ENCODE measurements around the gene RGL4.

Gene RGL4

GRCh38 chr22:23695571-23696325 lies 4.9 kb downstream of the RGL4 start:
- H3K4me3 ChIP-seq (ENCODE audit: low read length) = no peak overlapping the region
- peaks cover 20% of the 10 kb centered on the region for H3K36me3 ChIP-seq (ENCODE audit: control insufficient read depth, insufficient read depth, low read length)
- no peaks in the 10 kb centered on the region for H3K4me1 ChIP-seq (ENCODE audit: control insufficient read depth, insufficient read depth, low read length)
- H3K27me3 ChIP-seq (ENCODE audit: control insufficient read depth, insufficient read depth, low read length) = no peaks in the 10 kb centered on the region
- no peak overlapping the region for H3K9ac ChIP-seq (ENCODE audit: low read length)
- H3K27ac ChIP-seq (ENCODE audit: low read depth, low read length) = no peak overlapping the region

- Histone ChIP-seq H3K27ac (ENCODE audit: low read depth, low read length) (no peak overlapping the region), H3K9ac (ENCODE audit: low read length) (peak overlapping the region; percentile 27), H3K4me3 (ENCODE audit: low read length) (peak overlapping the region; percentile 19)
These were observed 5.6 kb downstream of the RGL4 start for GRCh38 chr22:23696326-23696851.

GRCh38 chr22:23697031-23697970 lies 6.5 kb downstream of the RGL4 start:
- Histone ChIP-seq H3K4me1 (ENCODE audit: control insufficient read depth, insufficient read depth, low read length) (no peaks in the 10 kb centered on the region), H3K27ac (ENCODE audit: low read depth, low read length) (no peak overlapping the region), H3K9ac (ENCODE audit: low read length) (no peak overlapping the region), H3K4me3 (ENCODE audit: low read length) (peak overlapping the region; percentile 19), H3K36me3 (ENCODE audit: control insufficient read depth, insufficient read depth, low read length) (peaks cover 21% of the 10 kb centered on the region), H3K27me3 (ENCODE audit: control insufficient read depth, insufficient read depth, low read length) (no peaks in the 10 kb centered on the region)

More at GRCh38 chr22:23696326-23696851, 5.6 kb downstream of the RGL4 start:
- Histone ChIP-seq H3K4me1 (ENCODE audit: control insufficient read depth, insufficient read depth, low read length) (no peaks in the 10 kb centered on the region), H3K27me3 (ENCODE audit: control insufficient read depth, insufficient read depth, low read length) (no peaks in the 10 kb centered on the region), H3K36me3 (ENCODE audit: control insufficient read depth, insufficient read depth, low read length) (peaks cover 20% of the 10 kb centered on the region)

GRCh38 chr22:23698094-23698493 lies 7.3 kb downstream of the RGL4 start:
- Histone ChIP-seq H3K4me3 (ENCODE audit: low read length) (no peak overlapping the region), H3K36me3 (ENCODE audit: control insufficient read depth, insufficient read depth, low read length) (peaks cover 22% of the 10 kb centered on the region), H3K4me1 (ENCODE audit: control insufficient read depth, insufficient read depth, low read length) (no peaks in the 10 kb centered on the region), H3K9ac (ENCODE audit: low read length) (no peak overlapping the region), H3K27ac (ENCODE audit: low read depth, low read length) (no peak overlapping the region), H3K27me3 (ENCODE audit: control insufficient read depth, insufficient read depth, low read length) (no peaks in the 10 kb centered on the region)

GRCh38 chr22:23698673-23699235 lies 7.9 kb downstream of the RGL4 start:
- no peak overlapping the region for H3K4me3 ChIP-seq (ENCODE audit: low read length)
- no peaks in the 10 kb centered on the region for H3K27me3 ChIP-seq (ENCODE audit: control insufficient read depth, insufficient read depth, low read length)
- no peak overlapping the region for H3K9ac ChIP-seq (ENCODE audit: low read length)
- no peak overlapping the region for H3K27ac ChIP-seq (ENCODE audit: low read depth, low read length)
- H3K36me3 ChIP-seq (ENCODE audit: control insufficient read depth, insufficient read depth, low read length) = peaks cover 22% of the 10 kb centered on the region
- no peaks in the 10 kb centered on the region for H3K4me1 ChIP-seq (ENCODE audit: control insufficient read depth, insufficient read depth, low read length)

- Histone ChIP-seq H3K36me3 (ENCODE audit: control insufficient read depth, insufficient read depth, low read length) (peaks cover 18% of the 10 kb centered on the region), H3K27me3 (ENCODE audit: control insufficient read depth, insufficient read depth, low read length) (no peaks in the 10 kb centered on the region), H3K4me3 (ENCODE audit: low read length) (no peak overlapping the region), H3K9ac (ENCODE audit: low read length) (no peak overlapping the region), H3K27ac (ENCODE audit: low read depth, low read length) (no peak overlapping the region), H3K4me1 (ENCODE audit: control insufficient read depth, insufficient read depth, low read length) (no peaks in the 10 kb centered on the region)
These were observed 9.9 kb downstream of the RGL4 start for GRCh38 chr22:23700706-23701105.

- no peak overlapping the region for H3K4me3 ChIP-seq (ENCODE audit: low read length)
- no peaks in the 10 kb centered on the region for H3K4me1 ChIP-seq (ENCODE audit: control insufficient read depth, insufficient read depth, low read length)
- no peaks in the 10 kb centered on the region for H3K27me3 ChIP-seq (ENCODE audit: control insufficient read depth, insufficient read depth, low read length)
- no peak overlapping the region for H3K27ac ChIP-seq (ENCODE audit: low read depth, low read length)
- no peak overlapping the region for H3K9ac ChIP-seq (ENCODE audit: low read length)
- peaks cover 25% of the 10 kb centered on the region for H3K36me3 ChIP-seq (ENCODE audit: control insufficient read depth, insufficient read depth, low read length)
These were observed 13.2 kb downstream of the RGL4 start for GRCh38 chr22:23704062-23704461.

GRCh38 chr22:23704829-23705228 lies 14.0 kb downstream of the RGL4 start:
- H3K9ac ChIP-seq (ENCODE audit: low read length) = no peak overlapping the region
- no peaks in the 10 kb centered on the region for H3K4me1 ChIP-seq (ENCODE audit: control insufficient read depth, insufficient read depth, low read length)
- H3K36me3 ChIP-seq (ENCODE audit: control insufficient read depth, insufficient read depth, low read length) = peaks cover 27% of the 10 kb centered on the region
- no peak overlapping the region for H3K27ac ChIP-seq (ENCODE audit: low read depth, low read length)
- H3K4me3 ChIP-seq (ENCODE audit: low read length) = no peak overlapping the region
- H3K27me3 ChIP-seq (ENCODE audit: control insufficient read depth, insufficient read depth, low read length) = no peaks in the 10 kb centered on the region

- H3K27ac ChIP-seq (ENCODE audit: low read depth, low read length) = no peak overlapping the region
- H3K4me1 ChIP-seq (ENCODE audit: control insufficient read depth, insufficient read depth, low read length) = no peaks in the 10 kb centered on the region
- H3K27me3 ChIP-seq (ENCODE audit: control insufficient read depth, insufficient read depth, low read length) = no peaks in the 10 kb centered on the region
- no peak overlapping the region for H3K9ac ChIP-seq (ENCODE audit: low read length)
- H3K36me3 ChIP-seq (ENCODE audit: control insufficient read depth, insufficient read depth, low read length) = peaks cover 24% of the 10 kb centered on the region
- no peak overlapping the region for H3K4me3 ChIP-seq (ENCODE audit: low read length)
These were observed 14.5 kb downstream of the RGL4 start for GRCh38 chr22:23705358-23705757.

- no peak overlapping the region for H3K4me3 ChIP-seq (ENCODE audit: low read length)
- no peaks in the 10 kb centered on the region for H3K4me1 ChIP-seq (ENCODE audit: control insufficient read depth, insufficient read depth, low read length)
- H3K27ac ChIP-seq (ENCODE audit: low read depth, low read length) = no peak overlapping the region
- no peak overlapping the region for H3K9ac ChIP-seq (ENCODE audit: low read length)
- H3K36me3 ChIP-seq (ENCODE audit: control insufficient read depth, insufficient read depth, low read length) = peaks cover 22% of the 10 kb centered on the region
- H3K27me3 ChIP-seq (ENCODE audit: control insufficient read depth, insufficient read depth, low read length) = no peaks in the 10 kb centered on the region
These were observed 17.5 kb downstream of the RGL4 start for GRCh38 chr22:23708270-23708669.

- Histone ChIP-seq H3K9ac (ENCODE audit: low read length) (no peak overlapping the region), H3K4me1 (ENCODE audit: control insufficient read depth, insufficient read depth, low read length) (no peaks in the 10 kb centered on the region), H3K27me3 (ENCODE audit: control insufficient read depth, insufficient read depth, low read length) (no peaks in the 10 kb centered on the region), H3K4me3 (ENCODE audit: low read length) (no peak overlapping the region), H3K27ac (ENCODE audit: low read depth, low read length) (no peak overlapping the region), H3K36me3 (ENCODE audit: control insufficient read depth, insufficient read depth, low read length) (peaks cover 22% of the 10 kb centered on the region)
These were observed 18.3 kb downstream of the RGL4 start for GRCh38 chr22:23709107-23709506.

GRCh38 chr22:23712256-23712655 lies 21.4 kb downstream of the RGL4 start:
- no peak overlapping the region for H3K27ac ChIP-seq (ENCODE audit: low read depth, low read length)
- no peaks in the 10 kb centered on the region for H3K27me3 ChIP-seq (ENCODE audit: control insufficient read depth, insufficient read depth, low read length)
- peaks cover 9% of the 10 kb centered on the region for H3K36me3 ChIP-seq (ENCODE audit: control insufficient read depth, insufficient read depth, low read length)
- no peak overlapping the region for H3K9ac ChIP-seq (ENCODE audit: low read length)
- H3K4me1 ChIP-seq (ENCODE audit: control insufficient read depth, insufficient read depth, low read length) = peaks cover 3% of the 10 kb centered on the region
- no peak overlapping the region for H3K4me3 ChIP-seq (ENCODE audit: low read length)

All from rectal smooth muscle tissue (tissue), 1 donor.